ENCODE results near the gene IDI1.

Gene IDI1

DNA sequence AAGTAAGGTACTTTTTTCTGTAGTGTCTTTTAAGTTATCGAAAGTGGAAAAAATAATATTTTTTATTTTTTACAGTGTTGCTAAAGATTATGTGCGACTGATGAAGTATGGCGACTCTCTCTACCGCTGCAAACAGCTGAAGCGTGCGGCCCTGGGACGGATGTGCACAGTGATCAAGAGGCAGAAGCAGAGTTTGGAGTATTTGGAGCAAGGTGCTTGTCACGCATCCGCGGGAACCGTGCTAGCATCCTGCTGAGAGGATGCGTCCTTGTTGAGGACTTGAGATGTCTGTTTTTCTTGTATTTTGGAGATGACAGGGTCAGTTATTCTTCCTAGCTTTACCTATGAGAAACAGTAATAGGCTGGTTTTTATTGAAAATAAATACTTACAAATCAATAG is 52.9 kb downstream of the IDI1 start:
- Histone ChIP-seq H3K79me2 (ENCODE audit: control insufficient read depth, low read length) (peaks cover 85% of the 10 kb centered on the region), H3K4me3 (ENCODE audit: low read length) (no peak overlapping the region), H3K27ac (ENCODE audit: low read depth, low read length) (no peak overlapping the region), H3K9me3 (ENCODE audit: control insufficient read depth, insufficient read depth, low read length) (no peaks in the 10 kb centered on the region), H3K27me3 (ENCODE audit: control insufficient read depth, low read length) (no peaks in the 10 kb centered on the region), H3F3A (ENCODE audit: control insufficient read depth, insufficient read depth) (peaks cover 5% of the 10 kb centered on the region; the same call in 1 of the 2 replicates), H4K20me1 (ENCODE audit: control insufficient read depth, insufficient read depth, low read depth, low read length) (peaks cover 16% of the 10 kb centered on the region; the same call in 1 of the 2 replicates), H3K4me2 (ENCODE audit: low read length) (no peak overlapping the region), H3K9me2 (replicated peaks; ENCODE audit: control insufficient read depth, low read length) (no peaks in the 10 kb centered on the region), H3K36me3 (ENCODE audit: control insufficient read depth, low read length) (peaks cover 89% of the 10 kb centered on the region), H3K4me1 (ENCODE audit: control insufficient read depth, low read length) (peaks cover 3% of the 10 kb centered on the region; the same call in 1 of the 2 replicates)
- TF ChIP-seq CTCF (IDR thresholded peaks at IDR 0.05; ENCODE audit: low read depth, low read length, poor library complexity, severe bottlenecking) (no peak), EZH2phosphoT487 (IDR thresholded peaks at IDR 0.05; ENCODE audit: borderline replicate concordance, low read length) (no peak)

DNA sequence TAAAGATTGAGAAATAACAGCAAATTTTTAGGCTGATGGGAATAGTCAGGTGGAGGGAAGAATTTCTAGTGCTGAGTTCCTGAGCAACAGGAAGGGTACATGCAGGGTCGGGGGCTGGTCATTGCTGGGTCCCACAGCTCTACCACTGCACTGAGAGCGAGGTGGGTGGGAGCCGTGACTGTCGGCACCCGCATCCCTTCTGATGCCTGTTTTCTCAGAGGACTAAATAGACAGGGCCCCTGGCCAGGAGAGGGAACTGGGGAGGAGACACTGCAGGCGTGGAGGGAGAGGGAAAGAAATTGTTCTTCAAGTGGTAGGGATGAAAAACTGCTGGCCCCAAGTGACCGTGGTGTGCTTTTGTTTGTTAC is 53.4 kb downstream of the IDI1 start:
- peaks cover 20% of the 10 kb centered on the region; the same call in 1 of the 2 replicates for H4K20me1 ChIP-seq (ENCODE audit: control insufficient read depth, insufficient read depth, low read depth, low read length)
- H3K79me2 ChIP-seq (ENCODE audit: control insufficient read depth, low read length): peaks cover 85% of the 10 kb centered on the region
- no peaks in the 10 kb centered on the region for H3K9me3 ChIP-seq (ENCODE audit: control insufficient read depth, insufficient read depth, low read length)
- H3F3A ChIP-seq (ENCODE audit: control insufficient read depth, insufficient read depth): peaks cover 5% of the 10 kb centered on the region; the same call in 1 of the 2 replicates
- TF ChIP-seq CTCF (IDR thresholded peaks at IDR 0.05; ENCODE audit: low read depth, low read length, poor library complexity, severe bottlenecking): no peak
- TF ChIP-seq EZH2phosphoT487 (IDR thresholded peaks at IDR 0.05; ENCODE audit: borderline replicate concordance, low read length): no peak
- no peaks in the 10 kb centered on the region for H3K9me2 ChIP-seq (replicated peaks; ENCODE audit: control insufficient read depth, low read length)
- H3K27ac ChIP-seq (ENCODE audit: low read depth, low read length): no peak overlapping the region
- no peak overlapping the region for H3K4me2 ChIP-seq (ENCODE audit: low read length)
- no peak overlapping the region for H3K4me3 ChIP-seq (ENCODE audit: low read length)
- no peaks in the 10 kb centered on the region for H3K27me3 ChIP-seq (ENCODE audit: control insufficient read depth, low read length)
- peaks cover 8% of the 10 kb centered on the region for H3K4me1 ChIP-seq (ENCODE audit: control insufficient read depth, low read length)
- H3K36me3 ChIP-seq (ENCODE audit: control insufficient read depth, low read length): peaks cover 89% of the 10 kb centered on the region

- Histone ChIP-seq H3K36me3 (ENCODE audit: control insufficient read depth, low read length) (peaks cover 91% of the 10 kb centered on the region), H3K9me3 (ENCODE audit: control insufficient read depth, insufficient read depth, low read length) (no peaks in the 10 kb centered on the region), H3K4me2 (ENCODE audit: low read length) (no peak overlapping the region), H3K79me2 (ENCODE audit: control insufficient read depth, low read length) (peaks cover 88% of the 10 kb centered on the region), H3F3A (ENCODE audit: control insufficient read depth, insufficient read depth) (peaks cover 5% of the 10 kb centered on the region; the same call in 1 of the 2 replicates), H3K27me3 (ENCODE audit: control insufficient read depth, low read length) (no peaks in the 10 kb centered on the region), H3K4me3 (ENCODE audit: low read length) (no peak overlapping the region), H4K20me1 (ENCODE audit: control insufficient read depth, insufficient read depth, low read depth, low read length) (peaks cover 23% of the 10 kb centered on the region; the same call in 1 of the 2 replicates), H3K27ac (ENCODE audit: low read depth, low read length) (no peak overlapping the region), H3K9me2 (replicated peaks; ENCODE audit: control insufficient read depth, low read length) (no peaks in the 10 kb centered on the region), H3K4me1 (ENCODE audit: control insufficient read depth, low read length) (peaks cover 12% of the 10 kb centered on the region)
- no peak for TF ChIP-seq CTCF (IDR thresholded peaks at IDR 0.05; ENCODE audit: low read depth, low read length, poor library complexity, severe bottlenecking)
- no peak for TF ChIP-seq EZH2phosphoT487 (IDR thresholded peaks at IDR 0.05; ENCODE audit: borderline replicate concordance, low read length)
Observed at GRCh38 chr10:994836-995558, 53.9 kb downstream of the IDI1 start.

All from DOHH2 (cell line).